GM18502 (cell line): ENCODE measurements around the gene SEMA3B.
A peak's percentile ranks its signal among the peaks of the same experiment; 100 is the strongest.

Source experiments
- ATAC-seq: cut with Tn5 transposase; IDR thresholded peaks from one replicate; pipeline ENCODE4 v1.9.1; 2021; ENCODE audit warnings: mild to moderate bottlenecking; ENCODE audit not compliant: unreplicated experiment, poor library complexity

Gene SEMA3B

DNA sequence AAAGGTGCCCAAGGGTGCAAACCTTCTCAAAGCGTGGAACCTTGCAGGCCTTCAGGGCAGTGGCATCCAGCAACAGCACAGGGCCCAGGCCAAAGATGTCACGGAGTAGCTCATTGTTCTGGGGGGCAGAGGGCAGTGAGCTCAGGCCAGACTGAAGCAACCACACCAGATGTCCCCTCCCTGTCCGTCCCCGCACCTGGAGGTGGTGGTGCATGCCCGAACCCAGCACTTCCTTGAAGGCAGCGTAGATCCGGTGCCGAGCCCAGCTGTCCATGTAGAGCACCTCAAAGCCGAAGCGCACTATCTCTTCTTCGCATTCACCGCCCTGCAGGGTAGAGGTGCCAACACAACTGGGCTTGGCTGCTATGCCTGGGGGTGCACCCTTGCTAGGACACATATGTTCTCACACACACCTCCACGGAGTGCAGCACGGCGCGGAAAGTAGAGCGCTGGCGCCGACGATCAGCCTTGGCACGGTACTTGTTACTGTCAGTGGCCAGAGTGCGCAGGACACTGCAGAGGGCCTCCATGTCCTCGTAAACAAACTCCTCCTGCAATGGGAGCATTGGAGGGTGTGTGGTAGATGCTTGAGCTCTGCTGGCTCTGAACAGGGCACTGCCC, 19.6 kb downstream of the SEMA3B start:
- no peak for ATAC-seq

DNA sequence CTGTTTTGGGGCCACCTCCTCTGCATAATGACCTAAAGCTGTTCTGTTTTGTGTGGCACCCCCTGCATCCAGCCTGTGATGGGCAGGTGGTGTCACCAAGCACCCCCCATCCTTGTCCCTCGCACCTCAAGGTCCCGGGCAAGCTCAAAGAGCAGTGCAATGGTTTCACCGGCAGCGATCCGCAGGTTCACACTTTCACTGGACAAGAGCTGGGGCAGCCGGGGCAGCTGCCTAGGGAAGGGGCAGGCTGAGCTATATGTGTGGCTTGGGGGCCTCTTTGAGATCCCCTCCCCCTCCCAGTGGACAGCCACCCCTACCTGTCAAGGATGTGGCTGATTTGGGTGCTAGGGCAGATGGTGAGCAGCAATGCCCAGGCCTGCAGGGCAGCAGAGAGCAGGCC, 20.2 kb downstream of the SEMA3B start:
- ATAC-seq = no peak

DNA sequence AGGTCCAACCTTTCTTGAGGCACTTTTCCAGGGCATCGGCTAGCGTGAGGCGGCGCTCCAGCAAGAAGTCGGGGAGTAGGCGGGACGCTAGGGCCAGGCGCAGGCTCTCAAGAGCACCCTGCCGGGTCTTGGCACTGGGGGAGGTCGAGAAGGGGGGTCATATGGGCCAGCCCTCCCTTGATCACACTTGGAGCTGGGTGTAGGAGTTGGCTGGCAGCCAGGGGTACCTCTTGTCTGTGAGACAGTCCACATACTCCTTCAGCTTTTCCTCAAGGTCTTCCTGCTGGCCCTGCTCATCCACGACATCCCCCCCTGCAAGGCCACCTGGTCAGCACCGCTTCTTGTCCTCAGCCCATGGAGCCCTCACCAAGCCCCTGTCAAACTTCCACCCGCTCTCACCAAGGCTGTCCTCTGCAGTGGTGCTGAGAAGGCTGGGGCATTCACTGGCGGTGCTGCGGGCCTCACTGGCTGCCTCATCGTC, 21.3 kb downstream of the SEMA3B start:
- ATAC-seq = no peak

DNA sequence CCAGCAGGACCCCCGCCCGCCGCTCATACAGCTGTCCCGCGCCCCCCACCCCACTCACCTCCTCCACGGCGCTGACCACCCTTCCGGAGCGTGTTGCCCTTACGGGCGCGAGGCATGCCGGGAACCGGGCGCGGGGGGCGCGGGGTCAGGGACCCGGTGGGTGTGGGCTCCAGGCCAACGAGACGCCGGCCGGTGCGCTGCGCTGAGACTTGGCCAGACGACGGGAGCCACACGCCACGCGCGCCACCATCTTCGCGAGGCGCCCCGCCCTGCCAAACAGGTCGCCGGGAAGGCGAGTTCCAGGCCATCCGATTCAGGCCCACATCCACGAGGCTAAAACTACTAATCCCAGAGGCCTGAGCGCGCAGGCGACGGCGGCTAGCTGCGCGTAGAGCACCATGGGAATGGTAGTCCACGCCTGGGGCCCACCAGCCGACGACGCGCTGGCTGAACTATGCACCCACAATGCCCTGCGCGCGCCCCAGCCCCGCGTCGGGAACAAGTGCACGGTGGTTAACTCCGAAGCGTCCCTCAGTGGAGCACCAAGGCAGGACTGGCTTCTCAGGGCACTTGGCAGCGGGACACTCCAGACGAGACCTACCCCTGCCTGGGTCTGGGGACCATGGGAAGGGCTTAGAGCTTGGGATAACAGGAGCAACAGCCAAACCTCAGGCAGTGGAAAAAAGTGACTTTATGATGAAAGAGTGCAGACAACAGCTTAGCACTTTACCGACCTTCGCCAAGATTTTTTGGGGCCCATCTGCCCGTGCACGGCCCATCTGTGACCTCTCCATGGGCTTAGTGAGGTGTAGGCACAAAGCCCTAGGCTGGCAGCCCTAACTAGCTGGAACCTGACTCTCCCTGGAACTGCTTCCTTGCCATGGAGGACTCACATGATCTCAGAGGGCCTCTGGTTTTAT, 23.5 kb downstream of the SEMA3B start, which contains the start of gene IFRD2:
IFRD2 (minus strand) TSS at position 271 of the 920 bp plus-strand sequence; CDS start at position 116, 155 bp downstream.
- peak; percentile 95 for ATAC-seq

DNA sequence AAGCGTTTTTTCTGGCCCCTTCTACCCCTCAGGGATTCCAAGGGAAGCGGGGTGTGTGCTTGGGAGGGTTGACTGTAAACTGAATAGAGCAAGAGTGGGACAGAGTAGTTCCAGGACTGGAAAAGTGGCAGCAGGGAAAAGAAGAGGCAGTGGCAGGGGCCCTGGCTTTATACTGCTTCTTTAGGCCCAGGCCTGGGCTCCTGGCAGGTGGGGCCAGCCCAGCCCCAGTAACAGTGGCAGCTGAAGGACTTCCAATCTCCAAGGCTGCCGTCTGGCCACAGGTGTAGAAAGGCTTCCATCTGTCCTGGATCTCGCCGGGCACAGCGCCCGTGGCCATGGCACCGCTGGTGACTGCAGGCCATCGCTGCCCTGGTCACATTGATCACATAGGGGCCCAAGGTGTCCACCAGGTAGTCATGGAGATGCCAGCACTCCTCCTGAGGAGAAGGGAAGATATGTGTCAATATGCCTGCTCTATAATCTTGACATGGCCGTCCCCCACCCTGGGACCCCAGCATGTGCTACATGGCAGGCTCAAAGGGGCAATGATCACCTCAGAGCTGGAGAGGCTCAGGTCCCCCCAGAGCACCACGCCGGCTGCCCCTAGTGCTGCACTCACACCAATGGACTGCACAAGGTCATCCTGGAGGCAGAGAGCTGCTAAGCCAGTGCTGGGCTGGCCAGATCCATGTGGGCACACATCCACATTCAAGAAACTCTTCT, 24.3 kb downstream of the SEMA3B start:
- no peak for ATAC-seq

DNA sequence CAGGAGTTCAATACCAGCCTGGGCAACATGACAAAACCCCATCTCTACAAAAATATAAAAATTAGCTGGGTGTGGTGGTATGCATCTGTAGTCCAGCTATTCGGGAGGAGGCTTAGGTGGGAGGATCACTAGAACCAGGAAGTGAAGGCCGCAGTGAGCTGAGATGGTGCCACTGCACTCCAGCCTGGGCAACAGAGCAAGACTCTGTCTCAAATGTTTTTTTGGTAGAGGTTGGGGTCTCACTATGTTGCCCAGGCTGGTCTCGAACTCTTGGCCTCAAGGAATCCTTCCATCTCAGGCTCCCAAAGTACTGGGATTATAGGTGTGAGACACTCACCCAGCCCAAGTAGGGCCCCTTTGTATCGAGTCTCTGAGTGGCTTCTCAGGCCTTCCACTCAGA, 25.1 kb downstream of the SEMA3B start:
- no peak for ATAC-seq

DNA sequence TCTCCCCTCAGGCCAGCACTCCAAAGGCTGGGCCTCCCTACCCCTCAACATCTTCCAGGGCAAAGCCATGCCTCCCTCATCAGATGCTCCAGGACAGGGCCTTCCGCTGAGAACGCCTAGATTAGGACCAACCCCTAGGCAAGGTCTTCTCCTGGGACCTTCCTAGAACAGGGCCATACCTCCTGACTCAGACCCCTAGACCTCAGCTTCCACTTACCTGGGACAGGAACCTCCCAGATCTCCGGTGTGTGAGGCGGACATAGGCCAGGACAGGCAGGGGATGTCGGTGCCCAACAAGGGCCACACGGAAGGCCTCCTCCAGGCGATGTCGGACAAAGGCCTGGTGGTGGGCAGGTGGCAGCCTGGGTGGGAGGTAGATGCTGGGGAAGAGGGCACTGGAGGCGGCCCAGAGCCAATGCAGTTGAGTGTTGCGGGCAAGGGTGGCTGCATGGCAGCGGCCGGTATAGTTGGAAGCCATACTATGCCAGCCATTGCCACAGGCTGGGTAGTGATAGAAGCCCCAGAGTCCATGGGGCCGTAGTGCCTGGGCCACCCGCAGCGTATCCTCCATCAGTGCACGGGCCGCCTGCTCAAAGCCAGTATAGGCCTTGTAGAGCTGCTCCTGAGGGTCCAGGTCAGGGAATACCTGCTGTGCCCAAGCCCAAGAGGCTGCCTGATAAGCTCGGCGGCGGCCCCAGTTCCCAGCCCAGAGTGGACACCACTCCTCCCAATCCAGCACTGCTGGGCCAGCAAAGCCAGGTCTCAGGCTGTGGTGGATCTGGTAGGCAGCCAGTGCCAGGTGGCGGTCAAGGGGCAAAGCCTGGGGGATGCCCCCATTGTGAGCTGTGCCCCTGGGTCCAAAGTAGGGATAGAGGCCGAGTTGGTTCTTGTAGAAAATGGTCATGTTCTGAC, 25.8 kb downstream of the SEMA3B start:
- ATAC-seq = no peak

DNA sequence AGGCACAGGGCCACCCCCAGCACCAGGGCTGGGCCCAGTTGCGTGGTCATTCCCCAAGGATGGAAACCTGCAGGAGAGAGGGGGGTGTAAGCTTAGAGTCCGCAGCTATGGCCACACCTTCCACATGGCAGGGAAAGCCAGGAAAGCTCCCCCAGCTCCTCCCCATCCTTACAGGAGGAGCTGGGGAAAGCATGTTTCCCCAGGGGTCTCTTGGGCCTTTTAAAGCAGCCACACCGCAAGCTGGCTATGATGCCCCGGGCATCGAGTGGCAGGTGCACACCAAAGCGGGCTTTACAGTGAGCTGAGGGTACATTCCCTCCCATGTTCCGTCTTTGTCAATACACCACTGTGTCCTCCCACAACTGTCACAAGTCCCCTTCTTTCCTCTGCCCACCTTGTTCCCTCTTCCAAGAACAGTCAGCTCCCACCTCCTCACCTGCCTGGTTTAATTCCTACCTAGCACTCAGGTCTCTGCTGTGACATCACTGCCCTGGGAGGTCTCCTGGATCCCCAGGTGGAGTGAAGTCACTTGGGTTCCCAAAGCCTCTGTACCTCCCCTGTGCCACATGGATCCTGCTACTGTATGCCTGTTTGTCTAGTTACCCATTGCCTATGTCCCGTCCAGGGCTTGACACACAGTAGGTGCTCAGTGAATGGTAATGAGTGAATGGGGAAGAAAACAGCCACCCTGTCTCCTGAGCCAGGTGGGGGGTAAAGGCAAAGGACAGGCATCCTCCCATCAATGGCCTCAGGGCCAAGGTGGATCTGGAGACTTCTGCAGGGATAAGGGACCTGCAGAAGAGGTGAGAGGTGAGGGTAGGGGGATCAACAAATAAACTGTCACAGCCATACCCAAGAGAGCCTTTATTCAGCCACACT, 26.8 kb downstream of the SEMA3B start:
- ATAC-seq = no peak

DNA sequence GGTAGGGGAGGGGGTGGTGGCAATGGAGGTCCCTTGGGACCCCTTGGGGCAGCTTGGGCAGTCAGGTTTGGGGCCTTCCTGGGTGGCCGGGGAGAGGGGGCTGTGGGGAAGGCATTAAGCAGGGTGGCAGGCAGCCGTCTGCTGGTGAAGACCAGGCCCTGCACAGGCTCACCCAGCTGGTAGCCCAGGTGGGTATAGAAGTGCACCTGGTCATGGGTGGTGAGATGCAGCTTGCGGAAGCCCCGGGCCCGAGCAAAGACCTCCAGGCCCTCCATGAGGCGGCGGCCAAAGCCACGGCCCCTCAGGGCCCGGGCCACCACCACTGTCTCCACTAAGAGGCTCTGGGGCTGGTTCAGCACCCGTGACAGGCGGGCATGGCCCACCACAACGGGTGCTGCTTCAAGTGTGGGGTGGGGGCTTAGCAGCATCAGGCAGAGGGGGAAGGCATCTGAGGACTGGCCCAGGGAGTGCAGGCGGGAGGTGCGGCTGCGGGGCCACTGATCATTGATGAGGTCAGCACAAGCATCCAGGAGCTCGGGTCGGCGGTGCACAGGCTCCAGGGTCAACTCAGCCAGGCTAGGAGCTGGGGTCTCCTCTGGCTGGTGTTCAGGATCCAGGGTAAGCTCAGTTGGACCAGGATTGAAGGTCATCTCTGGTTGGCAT, 27.9 kb downstream of the SEMA3B start:
- no peak for ATAC-seq

DNA sequence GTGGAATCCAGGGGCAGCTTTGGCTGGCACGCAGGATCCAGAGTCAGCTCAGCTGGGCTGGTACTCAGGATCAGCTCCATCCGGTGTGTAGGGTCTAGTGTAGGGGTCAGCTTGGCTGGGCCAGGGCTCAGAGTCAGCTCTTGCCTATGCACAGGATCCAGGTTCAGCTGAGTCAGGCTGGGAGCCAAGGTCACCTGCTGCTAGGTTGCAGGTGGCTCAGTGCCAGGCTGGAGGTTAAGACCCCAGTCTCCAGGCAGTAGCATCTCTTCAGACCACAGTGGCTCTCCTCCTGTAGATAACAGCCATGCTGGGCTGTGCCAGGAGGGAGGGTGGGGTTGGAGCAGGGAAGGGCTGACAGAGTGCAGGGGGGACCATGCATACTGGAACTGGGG, 28.4 kb downstream of the SEMA3B start:
- ATAC-seq = no peak

DNA sequence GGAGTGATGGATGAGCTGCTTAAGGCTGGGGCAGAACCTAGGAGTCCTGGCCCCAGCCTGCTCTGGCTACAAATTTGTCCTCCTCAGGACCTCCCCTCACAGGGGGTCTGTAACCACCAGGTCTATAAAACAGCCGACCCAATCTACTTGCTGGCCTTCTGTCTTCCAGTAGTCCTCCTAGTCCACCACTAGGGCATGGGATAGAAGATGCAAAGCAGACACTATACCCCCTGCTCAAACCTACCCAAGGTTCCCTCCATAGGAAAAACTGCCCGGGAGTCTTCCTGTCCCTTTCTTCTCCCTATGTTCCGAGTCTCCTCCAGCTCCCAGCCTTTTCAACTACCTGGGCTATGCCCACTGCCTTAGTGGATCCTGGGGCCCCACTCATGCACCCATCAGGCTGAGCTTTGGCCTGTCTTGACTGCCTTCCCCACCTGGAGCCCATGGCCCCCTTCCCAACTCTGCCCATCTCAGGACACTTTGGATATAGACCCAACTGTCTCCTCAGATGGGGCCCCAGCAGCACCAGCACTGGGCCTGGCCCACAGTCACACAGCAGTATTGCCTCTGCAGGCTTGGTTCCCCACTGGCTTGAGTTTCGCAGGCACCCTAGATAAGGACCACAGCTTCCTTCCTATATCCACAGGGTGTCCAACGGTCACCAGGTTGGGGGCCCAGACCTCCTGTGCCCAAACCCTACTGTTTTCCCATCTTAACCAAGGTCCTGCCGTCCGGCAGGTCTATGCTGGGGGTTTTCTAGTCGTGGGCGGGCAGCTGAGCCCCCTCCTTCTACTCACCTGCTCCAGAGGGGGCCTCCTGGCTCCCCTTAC, 29.2 kb downstream of the SEMA3B start:
- ATAC-seq = no peak

DNA sequence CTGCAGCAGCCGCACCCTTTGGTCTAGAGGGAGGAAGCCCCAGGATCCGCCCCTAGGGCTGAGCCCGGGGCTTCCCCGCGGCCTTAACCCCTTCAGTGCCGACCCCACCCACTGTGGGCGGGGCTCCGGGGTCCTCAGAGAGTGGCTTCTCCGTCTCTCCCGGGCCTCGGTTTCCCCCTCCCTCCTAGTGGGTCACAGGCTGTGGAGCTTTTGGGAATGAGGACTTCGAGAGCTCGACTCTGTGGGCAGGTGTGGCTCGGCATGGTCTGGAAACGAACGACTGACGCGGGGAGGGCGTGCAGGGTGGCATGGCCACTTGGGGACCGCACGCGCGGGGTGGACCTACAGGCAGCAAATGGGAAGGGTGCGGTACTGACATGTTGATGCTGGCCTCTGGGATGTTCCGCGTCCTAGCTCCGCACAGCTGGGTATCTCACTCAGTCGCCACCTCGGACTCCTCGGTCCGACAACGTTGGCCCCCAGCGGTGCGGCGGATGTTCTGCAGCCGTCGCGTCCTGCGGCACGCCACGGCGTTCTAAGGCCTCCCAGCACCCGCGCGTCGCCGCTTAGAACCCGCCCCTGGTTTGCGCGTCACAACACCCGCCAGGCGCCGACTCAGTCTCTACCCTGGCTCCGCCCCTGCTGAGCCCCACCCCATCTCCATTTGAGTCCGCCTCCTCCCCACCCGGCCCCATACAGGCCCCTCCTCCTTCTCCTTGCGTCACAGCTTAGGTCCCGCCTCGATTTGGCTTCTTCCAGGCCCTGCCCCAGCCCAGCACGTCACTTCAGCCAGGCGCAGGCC, 30.1 kb downstream of the SEMA3B start, which contains the start of the genes HYAL3 and NAA80:
HYAL3 (minus strand) TSS at position 570 of the 802 bp plus-strand sequence. CDS start 3,803 bp downstream, outside the sequence.
NAA80 (minus strand) TSS at position 570 of the 802 bp plus-strand sequence. CDS start 1,942 bp downstream, outside the sequence.
- ATAC-seq = peak; percentile 82

DNA sequence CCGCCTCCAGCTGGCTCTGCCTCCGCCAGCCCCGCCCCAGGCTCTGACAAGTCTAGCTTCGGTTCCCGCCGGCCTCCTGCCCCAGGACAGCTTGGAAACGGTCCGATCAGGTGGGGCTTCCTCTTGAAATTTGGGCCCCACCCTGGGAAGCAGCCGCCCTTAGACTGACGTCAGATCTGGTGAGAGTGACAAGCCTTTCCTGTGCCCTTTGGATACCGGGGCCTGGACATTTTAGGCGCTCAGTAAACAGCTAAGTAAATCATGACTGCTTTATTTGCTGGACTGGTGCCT, 30.6 kb downstream of the SEMA3B start:
- no peak for ATAC-seq

DNA sequence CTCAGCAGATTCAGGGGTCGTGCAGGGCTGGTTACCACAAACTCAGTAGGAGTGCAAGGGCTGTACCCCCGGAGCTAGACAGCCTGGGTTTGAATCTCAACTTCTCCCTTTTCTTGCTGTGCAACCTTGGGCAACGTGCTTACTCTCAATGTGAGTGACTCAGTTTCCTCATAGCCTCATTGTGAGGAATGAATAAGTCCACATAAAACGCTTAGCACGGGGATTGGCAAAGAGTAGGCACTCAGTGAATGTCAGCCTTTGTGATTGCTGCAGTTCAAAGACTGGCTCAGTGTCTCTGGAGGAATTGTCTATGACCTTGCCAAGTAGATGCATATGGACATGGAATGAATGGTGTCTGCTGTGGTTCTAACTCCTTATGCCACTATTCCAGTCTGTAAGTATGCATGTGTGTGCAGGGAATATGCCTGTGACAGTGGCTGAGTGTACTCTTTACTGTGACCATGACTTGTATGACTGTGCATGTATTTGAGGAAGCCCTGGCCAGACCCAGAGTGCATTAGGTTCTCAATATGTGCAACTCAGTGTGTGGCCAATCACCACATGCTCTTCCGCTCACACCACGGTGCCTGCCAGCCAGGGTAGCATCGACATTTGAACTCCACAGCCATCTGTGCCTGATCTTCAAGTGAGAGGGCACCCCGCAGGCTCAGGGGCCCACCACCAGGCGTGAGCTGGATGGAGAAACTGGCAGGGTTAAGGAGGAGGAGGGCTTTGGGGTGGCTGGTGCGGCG, 31.2 kb downstream of the SEMA3B start:
- no peak for ATAC-seq

DNA sequence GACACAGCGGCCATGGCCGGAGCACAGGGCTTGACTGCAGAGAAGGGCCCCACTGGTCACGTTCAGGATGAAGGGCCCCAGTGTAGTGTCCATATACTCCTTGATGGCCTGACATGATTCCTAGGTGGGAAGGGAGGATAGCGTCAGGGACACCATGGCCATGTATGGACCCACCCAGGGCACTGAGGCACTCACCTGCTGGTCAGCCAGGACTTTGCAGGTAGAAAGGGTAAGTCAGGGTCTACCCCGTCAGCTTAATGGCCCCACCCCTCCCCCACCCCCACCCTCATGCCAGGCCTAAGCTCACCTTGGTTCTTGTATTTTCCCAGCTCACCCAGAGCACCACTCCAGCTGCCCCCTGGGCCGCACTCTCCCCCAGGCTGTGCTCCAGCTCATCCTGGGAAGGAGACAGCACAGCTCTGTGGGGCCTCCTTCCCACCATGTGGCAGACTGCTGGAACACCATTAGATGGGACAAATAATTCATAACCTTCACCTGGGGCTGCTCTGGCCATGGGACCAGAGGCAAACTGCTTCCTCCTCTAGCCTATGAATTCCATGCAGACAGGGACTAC, 31.8 kb downstream of the SEMA3B start:
- no peak for ATAC-seq
